Measurements from ENCODE around the gene OFD1.

Gene OFD1

DNA sequence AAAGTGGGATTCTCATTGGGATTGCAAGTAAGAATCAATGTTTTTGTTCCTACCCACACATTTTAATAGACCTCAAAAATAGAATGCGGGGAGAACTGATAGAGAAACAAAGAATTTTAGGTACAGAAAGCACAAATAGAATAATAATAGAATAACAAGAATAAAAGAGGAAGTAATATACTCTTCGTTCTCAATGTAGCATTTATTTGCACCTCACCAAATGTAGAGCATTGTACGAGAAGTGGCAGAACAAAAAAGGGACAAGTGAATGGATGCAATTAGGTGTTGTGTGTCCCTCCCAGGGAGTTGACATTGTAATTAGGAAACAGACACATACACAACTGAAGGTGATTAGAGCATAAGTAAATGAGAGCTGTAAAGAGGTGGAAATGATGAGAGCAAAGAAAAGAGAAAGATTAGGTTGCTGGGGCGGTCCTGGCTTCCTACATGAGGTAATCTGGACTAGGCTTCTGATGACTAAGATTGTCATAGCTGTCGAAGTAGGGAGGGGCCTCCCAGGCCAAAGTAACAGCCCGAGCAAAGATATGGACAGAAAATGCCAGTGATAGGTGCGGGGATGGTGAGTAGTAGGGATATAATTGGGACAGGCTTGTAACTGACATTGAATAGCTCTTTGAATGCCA is 35.2 kb upstream of the OFD1 start:
- peaks cover 13 to 14% of the 10 kb centered on the region in 2 experiments for H3K36me3 ChIP-seq (ENCODE audit: control insufficient read depth in 2 of 2, insufficient read depth in 1 of 2, low read length in 2 of 2)
- H3K4me3 ChIP-seq (ENCODE audit: low read depth, low read length): no peak overlapping the region
- TF ChIP-seq, protein P1, sequence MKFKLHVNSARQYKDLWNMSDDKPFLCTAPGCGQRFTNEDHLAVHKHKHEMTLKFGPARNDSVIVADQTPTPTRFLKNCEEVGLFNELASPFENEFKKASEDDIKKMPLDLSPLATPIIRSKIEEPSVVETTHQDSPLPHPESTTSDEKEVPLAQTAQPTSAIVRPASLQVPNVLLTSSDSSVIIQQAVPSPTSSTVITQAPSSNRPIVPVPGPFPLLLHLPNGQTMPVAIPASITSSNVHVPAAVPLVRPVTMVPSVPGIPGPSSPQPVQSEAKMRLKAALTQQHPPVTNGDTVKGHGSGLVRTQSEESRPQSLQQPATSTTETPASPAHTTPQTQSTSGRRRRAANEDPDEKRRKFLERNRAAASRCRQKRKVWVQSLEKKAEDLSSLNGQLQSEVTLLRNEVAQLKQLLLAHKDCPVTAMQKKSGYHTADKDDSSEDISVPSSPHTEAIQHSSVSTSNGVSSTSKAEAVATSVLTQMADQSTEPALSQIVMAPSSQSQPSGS (tag by site-specific recombination; IDR thresholded peaks at IDR 0.05; ENCODE audit: low read depth): 0 out of 2 replicates have a peak, but pooled peaks have one; percentile 32
- TF ChIP-seq, protein P2, sequence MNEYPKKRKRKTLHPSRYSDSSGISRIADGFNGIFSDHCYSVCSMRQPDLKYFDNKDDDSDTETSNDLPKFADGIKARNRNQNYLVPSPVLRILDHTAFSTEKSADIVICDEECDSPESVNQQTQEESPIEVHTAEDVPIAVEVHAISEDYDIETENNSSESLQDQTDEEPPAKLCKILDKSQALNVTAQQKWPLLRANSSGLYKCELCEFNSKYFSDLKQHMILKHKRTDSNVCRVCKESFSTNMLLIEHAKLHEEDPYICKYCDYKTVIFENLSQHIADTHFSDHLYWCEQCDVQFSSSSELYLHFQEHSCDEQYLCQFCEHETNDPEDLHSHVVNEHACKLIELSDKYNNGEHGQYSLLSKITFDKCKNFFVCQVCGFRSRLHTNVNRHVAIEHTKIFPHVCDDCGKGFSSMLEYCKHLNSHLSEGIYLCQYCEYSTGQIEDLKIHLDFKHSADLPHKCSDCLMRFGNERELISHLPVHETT (tag by site-specific recombination; IDR thresholded peaks at IDR 0.05): 0 out of 2 replicates have a peak, but pooled peaks have one; percentile 43
- TF ChIP-seq, protein P3, sequence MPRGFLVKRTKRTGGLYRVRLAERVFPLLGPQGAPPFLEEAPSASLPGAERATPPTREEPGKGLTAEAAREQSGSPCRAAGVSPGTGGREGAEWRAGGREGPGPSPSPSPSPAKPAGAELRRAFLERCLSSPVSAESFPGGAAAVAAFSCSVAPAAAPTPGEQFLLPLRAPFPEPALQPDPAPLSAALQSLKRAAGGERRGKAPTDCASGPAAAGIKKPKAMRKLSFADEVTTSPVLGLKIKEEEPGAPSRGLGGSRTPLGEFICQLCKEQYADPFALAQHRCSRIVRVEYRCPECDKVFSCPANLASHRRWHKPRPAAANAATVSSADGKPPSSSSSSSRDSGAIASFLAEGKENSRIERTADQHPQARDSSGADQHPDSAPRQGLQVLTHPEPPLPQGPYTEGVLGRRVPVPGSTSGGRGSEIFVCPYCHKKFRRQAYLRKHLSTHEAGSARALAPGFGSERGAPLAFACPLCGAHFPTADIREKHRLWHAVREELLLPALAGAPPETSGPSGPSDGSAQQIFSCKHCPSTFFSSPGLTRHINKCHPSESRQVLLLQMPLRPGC (tag by site-specific recombination; IDR thresholded peaks at IDR 0.05): 0 out of 2 replicates have a peak, but pooled peaks have one; percentile 38
- TF ChIP-seq, protein P4, sequence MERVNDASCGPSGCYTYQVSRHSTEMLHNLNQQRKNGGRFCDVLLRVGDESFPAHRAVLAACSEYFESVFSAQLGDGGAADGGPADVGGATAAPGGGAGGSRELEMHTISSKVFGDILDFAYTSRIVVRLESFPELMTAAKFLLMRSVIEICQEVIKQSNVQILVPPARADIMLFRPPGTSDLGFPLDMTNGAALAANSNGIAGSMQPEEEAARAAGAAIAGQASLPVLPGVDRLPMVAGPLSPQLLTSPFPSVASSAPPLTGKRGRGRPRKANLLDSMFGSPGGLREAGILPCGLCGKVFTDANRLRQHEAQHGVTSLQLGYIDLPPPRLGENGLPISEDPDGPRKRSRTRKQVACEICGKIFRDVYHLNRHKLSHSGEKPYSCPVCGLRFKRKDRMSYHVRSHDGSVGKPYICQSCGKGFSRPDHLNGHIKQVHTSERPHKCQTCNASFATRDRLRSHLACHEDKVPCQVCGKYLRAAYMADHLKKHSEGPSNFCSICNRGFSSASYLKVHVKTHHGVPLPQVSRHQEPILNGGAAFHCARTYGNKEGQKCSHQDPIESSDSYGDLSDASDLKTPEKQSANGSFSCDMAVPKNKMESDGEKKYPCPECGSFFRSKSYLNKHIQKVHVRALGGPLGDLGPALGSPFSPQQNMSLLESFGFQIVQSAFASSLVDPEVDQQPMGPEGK (tag by site-specific recombination; IDR thresholded peaks at IDR 0.05): 0 out of 2 replicates have a peak, but pooled peaks have one; percentile 13
- TF ChIP-seq, protein P5, sequence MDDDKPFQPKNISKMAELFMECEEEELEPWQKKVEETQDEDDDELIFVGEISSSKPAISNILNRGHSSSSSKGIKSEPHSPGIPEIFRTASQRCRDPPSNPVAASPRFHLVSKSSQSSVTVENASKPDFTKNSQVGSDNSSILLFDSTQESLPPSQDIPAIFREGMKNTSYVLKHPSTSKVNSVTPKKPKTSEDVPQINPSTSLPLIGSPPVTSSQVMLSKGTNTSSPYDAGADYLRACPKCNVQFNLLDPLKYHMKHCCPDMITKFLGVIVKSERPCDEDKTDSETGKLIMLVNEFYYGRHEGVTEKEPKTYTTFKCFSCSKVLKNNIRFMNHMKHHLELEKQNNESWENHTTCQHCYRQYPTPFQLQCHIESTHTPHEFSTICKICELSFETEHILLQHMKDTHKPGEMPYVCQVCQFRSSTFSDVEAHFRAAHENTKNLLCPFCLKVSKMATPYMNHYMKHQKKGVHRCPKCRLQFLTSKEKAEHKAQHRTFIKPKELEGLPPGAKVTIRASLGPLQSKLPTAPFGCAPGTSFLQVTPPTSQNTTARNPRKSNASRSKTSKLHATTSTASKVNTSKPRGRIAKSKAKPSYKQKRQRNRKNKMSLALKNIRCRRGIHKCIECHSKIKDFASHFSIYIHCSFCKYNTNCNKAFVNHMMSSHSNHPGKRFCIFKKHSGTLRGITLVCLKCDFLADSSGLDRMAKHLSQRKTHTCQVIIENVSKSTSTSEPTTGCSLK (tag by site-specific recombination; IDR thresholded peaks at IDR 0.05): no peak
- TF ChIP-seq OSR2 (tag by site-specific recombination; IDR thresholded peaks at IDR 0.05) (peak; percentile 80), ZNF366 (tag by site-specific recombination; conservative IDR thresholded peaks at IDR 0.05) (peak; percentile 73), KLF1 (tag by site-specific recombination; IDR thresholded peaks at IDR 0.05) (peak; percentile 80), ZFP37 (tag by site-specific recombination; IDR thresholded peaks at IDR 0.05) (0 out of 2 replicates have a peak, but pooled peaks have one; percentile 22), SP7 (tag by site-specific recombination; IDR thresholded peaks at IDR 0.05) (peak; percentile 95), ZNF341 (tag by site-specific recombination; IDR thresholded peaks at IDR 0.05; ENCODE audit: low read depth) (peak; percentile 65), ZBTB8A (tag by site-specific recombination; IDR thresholded peaks at IDR 0.05) (no peak), ZNF629 (tag by site-specific recombination; IDR thresholded peaks at IDR 0.05) (peak; percentile 87), ZNF600 (tag by site-specific recombination; IDR thresholded peaks at IDR 0.05) (peak; percentile 94), GLIS1 (tag by site-specific recombination; IDR thresholded peaks at IDR 0.05) (peak; percentile 27; the same call in 1 of the 2 replicates), ZNF777 (tag by site-specific recombination; IDR thresholded peaks at IDR 0.05; ENCODE audit: borderline replicate concordance) (no peak), PRDM1 (tag by site-specific recombination; IDR thresholded peaks at IDR 0.05) (peak; percentile 75), ZXDB (tag by site-specific recombination; IDR thresholded peaks at IDR 0.05) (0 out of 2 replicates have a peak, but pooled peaks have one; percentile 41), ZNF843 (tag by site-specific recombination; IDR thresholded peaks at IDR 0.05) (0 out of 2 replicates have a peak, but pooled peaks have one; percentile 18), ZNF792 (tag by site-specific recombination; IDR thresholded peaks at IDR 0.05) (no peak), ZNF510 (tag by site-specific recombination; IDR thresholded peaks at IDR 0.05; ENCODE audit: insufficient replicate concordance) (no peak)
- TF ChIP-seq, protein P6, sequence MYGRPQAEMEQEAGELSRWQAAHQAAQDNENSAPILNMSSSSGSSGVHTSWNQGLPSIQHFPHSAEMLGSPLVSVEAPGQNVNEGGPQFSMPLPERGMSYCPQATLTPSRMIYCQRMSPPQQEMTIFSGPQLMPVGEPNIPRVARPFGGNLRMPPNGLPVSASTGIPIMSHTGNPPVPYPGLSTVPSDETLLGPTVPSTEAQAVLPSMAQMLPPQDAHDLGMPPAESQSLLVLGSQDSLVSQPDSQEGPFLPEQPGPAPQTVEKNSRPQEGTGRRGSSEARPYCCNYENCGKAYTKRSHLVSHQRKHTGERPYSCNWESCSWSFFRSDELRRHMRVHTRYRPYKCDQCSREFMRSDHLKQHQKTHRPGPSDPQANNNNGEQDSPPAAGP (tag by site-specific recombination; IDR thresholded peaks at IDR 0.05): peak; percentile 91
- ChIA-PET CTCF (interaction anchor here (0.6 to 1.8 kb wide), 4 partner anchors 30 to 523 kb away, joined by 3 to 5 read pairs (median 4); no protein-coding TSS in a partner anchor), POLR2A (interaction anchor here (1.1 to 2.3 kb wide), 5 partner anchors 9 to 35 kb away, joined by 3 to 9 read pairs (median 8); partner anchors contain the start of genes OFD1, RAB9A and TRAPPC2)
- H3K27ac ChIP-seq (ENCODE audit: extremely low read depth, low read depth, low read length): no peak overlapping the region
- H3K9me3 ChIP-seq (ENCODE audit: control insufficient read depth, insufficient read depth, low read depth, low read length): no peaks in the 10 kb centered on the region
- H3K4me1 ChIP-seq (ENCODE audit: control insufficient read depth, insufficient read depth, low read length): peaks cover 7% of the 10 kb centered on the region
